Tibial nerve (tissue), 4 donors: ENCODE measurements around the gene ZBTB2. TPM values are rescaled to one million over a fixed set of nuclear protein-coding genes. Genes with fewer than 3 reads are reported as not detected.

Source experiments
- DNase-seq, 2 donors: peaks; one replicate each; pipeline ENCODE4 v3.0.0-alpha.2; 2019; ENCODE audit warnings: low spot score in 2 of 2
- H3K27ac ChIP-seq, 4 donors: fragments of 200-600 bp; sonication (generic) in 3 of 4; one replicate each; pipeline ENCODE4 v1.5.1; 2017 to 2019; ENCODE audit warnings: mild to moderate bottlenecking in 1 of 4
- H3K27me3 ChIP-seq, 2 donors: fragments of 200-600 bp; sonication (generic) in 1 of 2; one replicate each; pipeline versions ENCODE4 v1.5.1 to v1.6.0; 2017 to 2019
- H3K36me3 ChIP-seq, 3 donors: fragments of 200-600 bp; sonication (generic); one replicate each; pipeline ENCODE4 v1.5.1; 2018 to 2019
- H3K4me1 ChIP-seq, 4 donors: fragments of 200-600 bp; sonication (generic) in 3 of 4; one replicate each; pipeline ENCODE4 v1.5.1; 2017 to 2019
- H3K4me3 ChIP-seq, 4 donors: fragments of 200-600 bp; sonication (generic) in 3 of 4; one replicate each; pipeline ENCODE4 v1.5.1; 2017 to 2019; ENCODE audit warnings: mild to moderate bottlenecking in 1 of 4, moderate library complexity in 1 of 4
- H3K9me3 ChIP-seq, 4 donors: fragments of 200-600 bp; sonication (generic) in 3 of 4; one replicate each; pipeline ENCODE4 v1.5.1; 2017 to 2019
- CTCF ChIP-seq, 5 experiments: fragments of 200-600 bp in 3 of 5; fragments of 450-650 bp in 2 of 5; sonication (generic) in 3 of 5; IDR thresholded peaks; one replicate each; pipeline ENCODE4 v1.5.1; 2016 to 2019; ENCODE audit warnings: antibody characterized with exemption in 5 of 5, mild to moderate bottlenecking in 3 of 5, moderate library complexity in 2 of 5
- EP300 ChIP-seq, 2 donors: sonication (generic); formaldehyde crosslinking; IDR thresholded peaks; one replicate each; pipeline ENCODE4 v1.6.1; 2017; ENCODE audit warnings: antibody characterized with exemption in 2 of 2, mild to moderate bottlenecking in 1 of 2
- POLR2A ChIP-seq, 2 donors: fragments of 450-650 bp; IDR thresholded peaks; one replicate each; pipeline ENCODE4 v1.6.1; 2017; ENCODE audit warnings: antibody characterized with exemption in 2 of 2, mild to moderate bottlenecking in 2 of 2, moderate library complexity in 2 of 2
- WGBS, 2 donors: methylation state at CpG; one replicate each; pipeline ENCODE4 v1.1.5; 2018; 5-methylcytosine and 5-hydroxymethylcytosine counted together
- total RNA-seq, 4 donors: library from RNA; depleted of rRNA; stranded (reverse); fragments of >200 nt; gene quantifications; one replicate each; pipeline ENCODE4 v1.1.0, GENCODE V29; 2016

The ZBTB2 gene
- total RNA-seq, 4 donors from 2014 or later = 5.7 to 13.8 (median 10.2) TPM

- peak overlapping the region in 1 of 4 donors; percentile 69 for H3K27ac ChIP-seq
- no peak overlapping the region for H3K4me3 ChIP-seq
Observed at GRCh38 chr6:151436802-151437201, 45.4 kb upstream of the ZBTB2 start.

GRCh38 chr6:151436300-151436699, 44.9 kb upstream of the ZBTB2 start:
- no peaks in the 10 kb centered on the region for H3K27me3 ChIP-seq
- H3K4me1 ChIP-seq = peaks cover 0 to 30% (median 8%) of the 10 kb centered on the region in 4 donors
- no peak for TF ChIP-seq POLR2A (IDR thresholded peaks at IDR 0.05)
- TF ChIP-seq CTCF (IDR thresholded peaks at IDR 0.05) = no peak
- TF ChIP-seq EP300 (IDR thresholded peaks at IDR 0.05) = no peak
- H3K27ac ChIP-seq = peak overlapping the region in 1 of 4 donors; percentile 69
- 65 to 66% methylated on average over 3 of the region's 3 CpGs for WGBS, 2 donors
- H3K36me3 ChIP-seq = peaks cover 0 to 17% (median 0%) of the 10 kb centered on the region in 3 donors
- no peaks in the 10 kb centered on the region for H3K9me3 ChIP-seq
- no peak for DNase-seq
- H3K4me3 ChIP-seq = no peak overlapping the region

More at GRCh38 chr6:151436802-151437201, 45.4 kb upstream of the ZBTB2 start:
- Histone ChIP-seq H3K4me1 (peaks cover 0 to 35% (median 8%) of the 10 kb centered on the region in 4 donors), H3K9me3 (no peaks in the 10 kb centered on the region), H3K36me3 (peaks cover 0 to 14% (median 0%) of the 10 kb centered on the region in 3 donors), H3K27me3 (no peaks in the 10 kb centered on the region)
- no peak for TF ChIP-seq POLR2A (IDR thresholded peaks at IDR 0.05)
- no peak for TF ChIP-seq EP300 (IDR thresholded peaks at IDR 0.05)
- no peak for TF ChIP-seq CTCF (IDR thresholded peaks at IDR 0.05)
- DNase-seq = no peak

- no peak for DNase-seq
- Histone ChIP-seq H3K27me3 (no peaks in the 10 kb centered on the region), H3K4me3 (no peak overlapping the region), H3K36me3 (peaks cover 0 to 36% (median 0%) of the 10 kb centered on the region in 3 donors), H3K4me1 (peaks cover 0 to 18% (median 4%) of the 10 kb centered on the region in 4 donors), H3K9me3 (no peaks in the 10 kb centered on the region), H3K27ac (no peak overlapping the region)
- WGBS, 2 donors = 28 to 38% methylated on average over 2 of the region's 2 CpGs
- TF ChIP-seq POLR2A (IDR thresholded peaks at IDR 0.05) = no peak
- TF ChIP-seq EP300 (IDR thresholded peaks at IDR 0.05) = no peak
- TF ChIP-seq CTCF (IDR thresholded peaks at IDR 0.05) = no peak
Observed at GRCh38 chr6:151434369-151434768, 43.0 kb upstream of the ZBTB2 start.

DNA sequence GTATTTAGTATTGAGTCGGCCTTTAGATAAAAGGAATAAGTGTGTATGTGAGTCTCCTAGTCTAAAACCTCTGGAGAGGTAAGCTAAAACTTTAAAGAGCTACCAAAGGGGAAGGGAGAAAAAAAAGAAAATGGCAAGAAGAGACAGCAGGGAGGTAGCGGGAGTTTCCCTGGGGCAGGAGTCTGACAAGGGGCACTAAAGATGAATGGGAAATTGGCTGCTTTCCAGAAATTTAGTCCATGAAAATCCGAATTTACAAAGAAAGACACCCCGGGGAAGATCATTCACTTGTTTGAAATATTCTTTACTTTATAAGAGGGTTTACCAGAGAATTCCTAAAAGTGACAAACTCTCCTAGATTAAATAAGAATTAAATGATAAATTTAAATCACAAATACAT, 41.3 kb upstream of the ZBTB2 start:
- DNase-seq = no peak
- Histone ChIP-seq H3K9me3 (no peaks in the 10 kb centered on the region), H3K27ac (no peak overlapping the region), H3K36me3 (peaks cover 0 to 52% (median 0%) of the 10 kb centered on the region in 3 donors), H3K4me3 (no peak overlapping the region), H3K27me3 (no peaks in the 10 kb centered on the region), H3K4me1 (peaks cover 0 to 16% (median 4%) of the 10 kb centered on the region in 4 donors)
- WGBS, 2 donors = 72 to 78% methylated on average over 4 of the region's 4 CpGs
- no peak for TF ChIP-seq EP300 (IDR thresholded peaks at IDR 0.05)
- TF ChIP-seq CTCF (IDR thresholded peaks at IDR 0.05) = no peak
- TF ChIP-seq POLR2A (IDR thresholded peaks at IDR 0.05) = no peak

- H3K27ac ChIP-seq = no peak overlapping the region
- no peaks in the 10 kb centered on the region for H3K27me3 ChIP-seq
- peaks cover 0 to 63% (median 0%) of the 10 kb centered on the region in 3 donors for H3K36me3 ChIP-seq
- TF ChIP-seq POLR2A (IDR thresholded peaks at IDR 0.05) = no peak
- TF ChIP-seq EP300 (IDR thresholded peaks at IDR 0.05) = no peak
- TF ChIP-seq CTCF (IDR thresholded peaks at IDR 0.05) = no peak
- 78 to 84% methylated on average over 3 of the region's 3 CpGs for WGBS, 2 donors
- no peaks in the 10 kb centered on the region for H3K9me3 ChIP-seq
- peaks cover 0 to 3% (median 0%) of the 10 kb centered on the region in 4 donors for H3K4me1 ChIP-seq
- no peak overlapping the region for H3K4me3 ChIP-seq
- DNase-seq = no peak
Observed at GRCh38 chr6:151431337-151431736, 40.0 kb upstream of the ZBTB2 start.
